Measurements from ENCODE around the gene PKP2.

Gene PKP2

DNA sequence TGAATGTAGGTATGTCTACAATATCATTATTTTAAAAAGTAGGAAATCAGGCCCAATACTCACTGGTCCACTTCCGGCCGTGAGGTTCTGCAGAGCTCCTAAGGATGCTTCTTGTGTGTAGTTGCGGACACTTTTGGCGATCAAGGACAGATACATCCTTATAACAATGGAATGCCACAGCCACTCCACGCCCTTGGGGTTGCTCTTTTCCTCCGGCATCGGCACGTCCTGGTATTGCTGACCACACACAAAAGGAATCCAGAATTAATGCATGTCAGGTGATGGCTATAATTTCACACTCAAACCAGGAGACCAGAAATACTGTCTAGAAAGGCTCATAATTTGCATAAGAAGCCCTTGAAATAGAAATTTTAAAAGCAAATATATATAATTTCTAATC is 75.3 kb downstream of the PKP2 start:
- no peak for TF ChIP-seq Cebpa-rat (IDR thresholded peaks at IDR 0.05)
- H3K4me3 ChIP-seq = no peak overlapping the region
- H3K27ac ChIP-seq = no peak overlapping the region

DNA sequence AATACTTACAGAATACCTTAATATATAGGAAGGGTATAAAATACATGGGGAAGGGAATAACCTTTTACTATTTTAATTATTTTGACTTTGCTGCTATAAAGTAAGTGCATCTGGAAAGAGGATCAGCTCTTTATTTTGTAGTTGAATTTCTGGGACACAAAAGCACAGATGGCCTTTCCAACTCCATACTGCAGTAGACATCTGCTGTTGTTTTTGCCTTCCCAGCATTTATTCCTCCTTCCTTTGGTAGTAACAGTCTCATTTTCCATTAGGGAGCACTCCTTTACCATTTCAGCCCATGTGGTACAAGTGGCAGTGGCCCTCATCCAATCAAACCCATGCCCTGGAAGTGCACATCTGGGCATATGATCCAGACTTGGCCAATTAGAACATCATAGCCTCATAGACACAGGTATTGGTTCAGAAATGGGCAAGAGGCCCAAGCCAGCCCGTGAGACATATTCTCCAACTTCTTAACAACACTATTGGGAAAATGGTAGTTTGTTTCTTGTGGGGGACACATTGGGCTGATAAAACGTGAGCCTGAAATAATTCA is 76.1 kb downstream of the PKP2 start:
- H3K9me3 ChIP-seq = no peaks in the 10 kb centered on the region
- H3K27ac ChIP-seq = no peak overlapping the region
- no peak overlapping the region for H3K9ac ChIP-seq
- TF ChIP-seq Cebpa-rat (IDR thresholded peaks at IDR 0.05) = no peak
- H3K4me3 ChIP-seq = no peak overlapping the region
- H3K27me3 ChIP-seq = no peaks in the 10 kb centered on the region
- H3K4me1 ChIP-seq = no peaks in the 10 kb centered on the region
- H4K20me1 ChIP-seq = no peaks in the 10 kb centered on the region
- no peaks in the 10 kb centered on the region for H3K36me3 ChIP-seq
- no peak overlapping the region for H3K4me2 ChIP-seq

More for the DNA sequence above, 75.3 kb downstream of the PKP2 start:
- no peaks in the 10 kb centered on the region for H3K4me1 ChIP-seq
- no peaks in the 10 kb centered on the region for H3K9me3 ChIP-seq
- no peaks in the 10 kb centered on the region for H3K36me3 ChIP-seq
- H4K20me1 ChIP-seq = no peaks in the 10 kb centered on the region
- H3K9ac ChIP-seq = no peak overlapping the region
- H3K27me3 ChIP-seq = no peaks in the 10 kb centered on the region
- no peak overlapping the region for H3K4me2 ChIP-seq

DNA sequence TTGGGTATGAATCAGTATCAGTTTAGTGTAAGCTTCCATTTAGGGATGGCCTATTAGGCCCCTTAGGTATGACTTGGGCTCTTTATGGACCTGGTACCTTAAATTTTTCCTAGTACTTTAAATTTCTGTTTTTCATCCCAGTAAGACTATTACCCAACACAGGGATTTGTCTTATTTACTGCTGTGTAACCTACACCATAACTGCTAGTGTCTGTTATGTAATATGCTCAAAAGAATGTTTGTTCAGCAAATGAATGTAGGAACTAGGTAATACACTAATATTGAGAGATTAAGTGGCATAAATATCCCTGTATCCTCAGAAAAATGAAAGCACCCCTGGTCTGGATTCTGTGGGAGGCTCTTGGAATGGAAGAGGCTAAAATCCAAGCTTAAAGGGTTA is 77.2 kb downstream of the PKP2 start:
- no peak overlapping the region for H3K27ac ChIP-seq
- H4K20me1 ChIP-seq = no peaks in the 10 kb centered on the region
- no peaks in the 10 kb centered on the region for H3K9me3 ChIP-seq
- H3K36me3 ChIP-seq = no peaks in the 10 kb centered on the region
- no peak for TF ChIP-seq Cebpa-rat (IDR thresholded peaks at IDR 0.05)
- H3K4me2 ChIP-seq = no peak overlapping the region
- no peak overlapping the region for H3K9ac ChIP-seq
- no peaks in the 10 kb centered on the region for H3K27me3 ChIP-seq
- no peak overlapping the region for H3K4me3 ChIP-seq
- no peaks in the 10 kb centered on the region for H3K4me1 ChIP-seq

DNA sequence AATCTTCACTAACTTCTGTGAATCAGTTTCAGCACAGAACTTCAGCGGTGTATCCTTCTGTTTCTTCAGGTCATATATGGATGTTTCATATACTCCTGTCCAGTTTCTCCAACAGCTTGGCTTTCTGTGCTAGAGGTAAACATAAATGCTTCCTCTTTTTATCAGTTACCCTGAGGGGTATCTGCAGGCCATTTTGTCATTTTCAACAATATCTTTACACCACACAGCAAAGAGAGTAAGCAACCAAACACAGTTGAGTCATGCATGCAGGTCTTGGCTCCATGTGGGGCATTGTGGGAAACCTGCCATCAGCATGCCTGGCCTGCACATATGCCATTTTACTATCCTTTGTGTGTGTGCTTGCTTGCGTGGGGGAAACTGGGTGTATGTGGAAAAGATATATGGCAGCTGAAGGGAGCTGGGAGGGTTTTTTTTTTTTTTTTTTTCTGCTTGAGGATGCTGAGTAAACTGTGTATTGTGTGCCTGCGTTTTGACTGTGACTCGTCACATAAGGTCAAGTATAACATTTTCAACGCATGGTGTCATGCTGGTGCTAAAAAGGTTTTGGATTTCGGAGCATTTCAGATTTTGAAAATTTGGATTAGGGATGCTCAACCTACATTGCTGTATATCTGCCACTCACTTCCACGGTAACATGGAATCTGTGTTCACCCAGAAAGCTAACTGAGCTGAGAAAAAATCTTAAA is 84.7 kb downstream of the PKP2 start:
- Histone ChIP-seq H3K27me3 (no peaks in the 10 kb centered on the region), H3K9ac (no peak overlapping the region)
- no peak for TF ChIP-seq Cebpa-rat (IDR thresholded peaks at IDR 0.05)

DNA sequence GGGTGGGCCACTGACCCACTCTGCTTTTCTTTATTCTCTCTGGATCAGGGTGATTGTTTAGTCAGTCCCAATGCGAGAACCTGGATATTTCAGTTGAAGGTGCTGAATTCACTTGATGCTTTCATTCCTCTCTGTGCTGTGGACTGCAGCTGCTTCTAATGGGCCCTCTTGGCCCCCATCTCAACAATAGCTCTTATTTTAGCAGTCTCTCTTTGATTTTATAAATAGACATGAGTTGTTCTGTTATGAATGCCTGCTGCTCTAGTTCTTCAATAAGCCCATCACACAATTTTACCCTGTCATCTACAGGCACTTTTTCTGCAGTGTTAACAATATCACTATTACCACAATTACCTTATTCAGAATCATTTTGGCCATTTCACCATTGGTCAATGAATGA is 86.7 kb downstream of the PKP2 start:
- Histone ChIP-seq H3K36me3 (no peaks in the 10 kb centered on the region), H3K4me1 (no peaks in the 10 kb centered on the region), H3K4me3 (no peak overlapping the region), H3K27ac (no peak overlapping the region), H3K9ac (no peak overlapping the region), H3K27me3 (no peaks in the 10 kb centered on the region), H3K9me3 (peaks cover 14% of the 10 kb centered on the region; the same call in 1 of the 2 replicates), H4K20me1 (no peaks in the 10 kb centered on the region), H3K4me2 (no peak overlapping the region)
- no peak for TF ChIP-seq Cebpa-rat (IDR thresholded peaks at IDR 0.05)

More for the DNA sequence above, 84.7 kb downstream of the PKP2 start:
- Histone ChIP-seq H3K36me3 (no peaks in the 10 kb centered on the region), H3K4me3 (no peak overlapping the region), H3K4me2 (no peak overlapping the region), H3K9me3 (peaks cover 10% of the 10 kb centered on the region; the same call in 1 of the 2 replicates), H3K4me1 (no peaks in the 10 kb centered on the region), H4K20me1 (no peaks in the 10 kb centered on the region), H3K27ac (no peak overlapping the region)

- Histone ChIP-seq H3K36me3 (no peaks in the 10 kb centered on the region), H3K27ac (no peak overlapping the region), H3K27me3 (no peaks in the 10 kb centered on the region), H3K9me3 (peaks cover 14% of the 10 kb centered on the region; the same call in 1 of the 2 replicates), H4K20me1 (no peaks in the 10 kb centered on the region), H3K4me2 (no peak overlapping the region), H3K4me3 (no peak overlapping the region), H3K9ac (no peak overlapping the region), H3K4me1 (no peaks in the 10 kb centered on the region)
- TF ChIP-seq Cebpa-rat (IDR thresholded peaks at IDR 0.05) = no peak
These were observed 87.4 kb downstream of the PKP2 start for GRCh38 chr12:32809196-32809595.

GRCh38 chr12:32804301-32804700 is 92.3 kb downstream of the PKP2 start:
- no peak overlapping the region for H3K4me2 ChIP-seq
- no peak for TF ChIP-seq Cebpa-rat (IDR thresholded peaks at IDR 0.05)
- H3K27me3 ChIP-seq = no peaks in the 10 kb centered on the region

DNA sequence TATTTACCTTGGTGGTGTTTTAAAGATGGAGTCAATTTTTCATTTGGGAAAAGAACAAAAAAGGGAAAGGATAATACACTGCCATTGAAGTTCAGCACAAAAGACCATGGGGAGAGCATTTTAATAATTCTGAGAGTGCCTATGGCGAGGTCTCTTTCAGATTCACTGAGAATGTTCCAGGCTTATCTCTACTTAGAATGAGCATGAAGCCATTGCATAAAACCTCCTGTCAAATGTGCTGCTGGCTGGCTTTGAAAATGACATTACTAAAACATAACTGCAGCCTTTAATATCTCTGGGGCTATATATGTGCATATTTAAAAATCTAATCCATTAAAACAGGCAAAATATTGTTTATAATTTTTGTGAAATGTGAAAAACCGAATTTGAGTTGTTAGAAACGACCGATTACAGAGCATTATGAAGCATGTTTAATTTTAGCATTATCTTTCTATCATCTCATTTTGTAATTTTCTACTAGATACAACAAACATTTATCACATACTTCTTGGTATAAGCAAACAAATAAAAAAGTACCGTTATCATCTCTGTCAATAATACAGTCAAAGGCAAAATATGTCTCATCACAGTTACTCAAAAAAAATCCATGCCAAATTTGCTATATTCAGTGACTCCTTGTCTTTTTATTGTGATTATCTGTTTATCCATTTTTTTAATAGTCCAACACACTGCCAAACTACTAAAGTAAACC is 95.2 kb downstream of the PKP2 start:
- no peaks in the 10 kb centered on the region for H4K20me1 ChIP-seq
- no peak overlapping the region for H3K9ac ChIP-seq
- H3K27me3 ChIP-seq = no peaks in the 10 kb centered on the region
- H3K4me1 ChIP-seq = no peaks in the 10 kb centered on the region
- no peaks in the 10 kb centered on the region for H3K36me3 ChIP-seq
- H3K9me3 ChIP-seq = 0 out of 2 replicates have a peak, but pooled peaks cover 3% of the 10 kb centered on the region
- no peak overlapping the region for H3K27ac ChIP-seq
- H3K4me3 ChIP-seq = no peak overlapping the region
- H3K4me2 ChIP-seq = no peak overlapping the region
- TF ChIP-seq Cebpa-rat (IDR thresholded peaks at IDR 0.05) = no peak

More at GRCh38 chr12:32804301-32804700, 92.3 kb downstream of the PKP2 start:
- Histone ChIP-seq H3K27ac (no peak overlapping the region), H3K36me3 (no peaks in the 10 kb centered on the region), H4K20me1 (no peaks in the 10 kb centered on the region), H3K9me3 (peaks cover 14% of the 10 kb centered on the region; the same call in 1 of the 2 replicates), H3K4me3 (no peak overlapping the region), H3K9ac (no peak overlapping the region), H3K4me1 (no peaks in the 10 kb centered on the region)

DNA sequence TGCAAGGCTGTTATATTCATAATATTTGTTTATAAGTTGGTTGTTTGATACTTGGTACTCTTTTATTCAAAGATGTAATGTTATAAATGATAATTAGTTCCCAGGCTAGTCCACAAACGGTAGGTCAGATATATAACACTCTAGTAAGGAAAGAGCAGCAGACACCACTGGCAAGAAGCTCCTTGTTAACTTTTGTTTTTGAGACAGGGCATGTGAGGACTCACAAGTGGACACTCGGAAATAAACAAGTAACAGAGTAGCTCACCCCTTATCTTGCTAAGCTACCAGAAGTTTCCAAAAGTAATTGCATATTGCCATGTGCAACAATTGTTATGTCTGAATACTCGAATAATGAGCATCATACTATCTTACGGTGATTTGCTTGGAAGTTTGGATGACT is 102.3 kb downstream of the PKP2 start:
- no peak overlapping the region for H3K4me2 ChIP-seq

GRCh38 chr12:32789916-32790315 is 106.7 kb downstream of the PKP2 start:
- Histone ChIP-seq H3K4me2 (no peak overlapping the region), H3K27me3 (no peaks in the 10 kb centered on the region), H3K4me3 (no peak overlapping the region), H3K36me3 (no peaks in the 10 kb centered on the region), H3K9me3 (no peaks in the 10 kb centered on the region), H3K9ac (no peak overlapping the region), H4K20me1 (no peaks in the 10 kb centered on the region), H3K27ac (no peak overlapping the region), H3K4me1 (no peaks in the 10 kb centered on the region)
- no peak for TF ChIP-seq Cebpa-rat (IDR thresholded peaks at IDR 0.05)

More for the DNA sequence above, 102.3 kb downstream of the PKP2 start:
- TF ChIP-seq Cebpa-rat (IDR thresholded peaks at IDR 0.05) = no peak
- Histone ChIP-seq H3K9me3 (no peaks in the 10 kb centered on the region), H3K4me3 (no peak overlapping the region), H3K27me3 (no peaks in the 10 kb centered on the region), H3K36me3 (no peaks in the 10 kb centered on the region), H3K9ac (no peak overlapping the region), H3K27ac (no peak overlapping the region), H3K4me1 (no peaks in the 10 kb centered on the region), H4K20me1 (no peaks in the 10 kb centered on the region)

Measured in BLaER1 (cell line).